ENCODE measurements around the gene OR6C2. TPM values are rescaled to one million over a fixed set of nuclear protein-coding genes. Genes with fewer than 3 reads are reported as not detected.
"Not testable (repeated sequence)": the region's sequence is repeated elsewhere in the genome, so short reads cannot be mapped to it uniquely, and the experiment has no call there.

The OR6C2 gene
- total RNA-seq, 1 experiment from 2014 or later, result not detected

- H3K27ac Mint-ChIP-seq (ENCODE audit: unreplicated experiment), result no peak overlapping the region
- H3K4me1 Mint-ChIP-seq (ENCODE audit: low read depth, unreplicated experiment), result no peaks in the 10 kb centered on the region
- BruUV-seq (replicated peaks), result no TSS peak
- TF ChIP-seq CTCF (IDR thresholded peaks at IDR 0.05; ENCODE audit: insufficient read depth in 1 of 2, low read depth in 1 of 2, low read length in 1 of 2, severe bottlenecking in 1 of 2, unreplicated experiment in 1 of 2), result no peak
- CTCF ChIA-PET, result no interaction called here
- intact Hi-C loops (cut with micrococcal nuclease; ENCODE audit: unreplicated experiment), result no loop called here
- Histone ChIP-seq H3K4me3 (ENCODE audit: low read depth, low read length) (no peak overlapping the region), H3K27me3 (replicated peaks; ENCODE audit: control insufficient read depth, insufficient read depth, low read length) (no peaks in the 10 kb centered on the region), H3K9me3 (no peaks in the 10 kb centered on the region), H3K36me3 (ENCODE audit: control insufficient read depth, insufficient read depth, low read length) (no peaks in the 10 kb centered on the region), H3K4me1 (no peaks in the 10 kb centered on the region)
- H3K4me3 Mint-ChIP-seq (ENCODE audit: unreplicated experiment), result no peak overlapping the region
- H3K27me3 Mint-ChIP-seq (ENCODE audit: insufficient read depth, unreplicated experiment), result no peaks in the 10 kb centered on the region
- H3K36me3 Mint-ChIP-seq (ENCODE audit: insufficient read depth, unreplicated experiment), result no peaks in the 10 kb centered on the region
- POLR2A ChIA-PET, result no interaction called here
- DNase-seq, result no peak
- H3K9me3 Mint-ChIP-seq (ENCODE audit: unreplicated experiment), result no peaks in the 10 kb centered on the region
These were observed 36.0 kb upstream of the OR6C2 start for GRCh38 chr12:55407866-55408265.

GRCh38 chr12:55409133-55409532 lies 34.7 kb upstream of the OR6C2 start:
- H3K36me3 Mint-ChIP-seq (ENCODE audit: insufficient read depth, unreplicated experiment); H3K4me1 Mint-ChIP-seq (ENCODE audit: low read depth, unreplicated experiment); H3K4me1 ChIP-seq; H3K27ac Mint-ChIP-seq (ENCODE audit: unreplicated experiment); H3K36me3 ChIP-seq (ENCODE audit: control insufficient read depth, insufficient read depth, low read length); H3K9me3 ChIP-seq; intact Hi-C loops (cut with micrococcal nuclease; ENCODE audit: unreplicated experiment); H3K9me3 Mint-ChIP-seq (ENCODE audit: unreplicated experiment); H3K27me3 Mint-ChIP-seq (ENCODE audit: insufficient read depth, unreplicated experiment); CTCF ChIA-PET; H3K4me3 Mint-ChIP-seq (ENCODE audit: unreplicated experiment); BruUV-seq (replicated peaks); H3K4me3 ChIP-seq (ENCODE audit: low read depth, low read length); POLR2A ChIA-PET; DNase-seq; H3K27me3 ChIP-seq (replicated peaks; ENCODE audit: control insufficient read depth, insufficient read depth, low read length): not testable (repeated sequence)

- DNase-seq; H3K27ac Mint-ChIP-seq (ENCODE audit: unreplicated experiment); H3K27me3 Mint-ChIP-seq (ENCODE audit: insufficient read depth, unreplicated experiment); BruUV-seq (replicated peaks); POLR2A ChIA-PET; H3K4me3 ChIP-seq (ENCODE audit: low read depth, low read length); H3K36me3 ChIP-seq (ENCODE audit: control insufficient read depth, insufficient read depth, low read length); H3K4me1 ChIP-seq; H3K36me3 Mint-ChIP-seq (ENCODE audit: insufficient read depth, unreplicated experiment); H3K27me3 ChIP-seq (replicated peaks; ENCODE audit: control insufficient read depth, insufficient read depth, low read length); H3K9me3 ChIP-seq; intact Hi-C loops (cut with micrococcal nuclease; ENCODE audit: unreplicated experiment); H3K4me1 Mint-ChIP-seq (ENCODE audit: low read depth, unreplicated experiment); H3K4me3 Mint-ChIP-seq (ENCODE audit: unreplicated experiment); CTCF ChIA-PET; H3K9me3 Mint-ChIP-seq (ENCODE audit: unreplicated experiment): not testable (repeated sequence)
These were observed 31.7 kb upstream of the OR6C2 start for GRCh38 chr12:55412138-55412537.

GRCh38 chr12:55413498-55414388 lies 30.1 kb upstream of the OR6C2 start:
- CTCF ChIA-PET; POLR2A ChIA-PET; H3K9me3 Mint-ChIP-seq (ENCODE audit: unreplicated experiment); DNase-seq; BruUV-seq (replicated peaks); H3K4me3 Mint-ChIP-seq (ENCODE audit: unreplicated experiment); intact Hi-C loops (cut with micrococcal nuclease; ENCODE audit: unreplicated experiment); H3K4me3 ChIP-seq (ENCODE audit: low read depth, low read length); H3K27me3 Mint-ChIP-seq (ENCODE audit: insufficient read depth, unreplicated experiment); H3K9me3 ChIP-seq; H3K4me1 ChIP-seq; H3K36me3 Mint-ChIP-seq (ENCODE audit: insufficient read depth, unreplicated experiment); H3K27ac Mint-ChIP-seq (ENCODE audit: unreplicated experiment); H3K4me1 Mint-ChIP-seq (ENCODE audit: low read depth, unreplicated experiment); H3K36me3 ChIP-seq (ENCODE audit: control insufficient read depth, insufficient read depth, low read length); H3K27me3 ChIP-seq (replicated peaks; ENCODE audit: control insufficient read depth, insufficient read depth, low read length): not testable (repeated sequence)

- intact Hi-C loops (cut with micrococcal nuclease; ENCODE audit: unreplicated experiment); H3K27me3 Mint-ChIP-seq (ENCODE audit: insufficient read depth, unreplicated experiment); H3K9me3 ChIP-seq; H3K4me3 Mint-ChIP-seq (ENCODE audit: unreplicated experiment); H3K4me3 ChIP-seq (ENCODE audit: low read depth, low read length); DNase-seq; H3K9me3 Mint-ChIP-seq (ENCODE audit: unreplicated experiment); POLR2A ChIA-PET; H3K4me1 Mint-ChIP-seq (ENCODE audit: low read depth, unreplicated experiment); H3K4me1 ChIP-seq; BruUV-seq (replicated peaks); CTCF ChIA-PET; H3K36me3 ChIP-seq (ENCODE audit: control insufficient read depth, insufficient read depth, low read length); H3K27ac Mint-ChIP-seq (ENCODE audit: unreplicated experiment); H3K36me3 Mint-ChIP-seq (ENCODE audit: insufficient read depth, unreplicated experiment); H3K27me3 ChIP-seq (replicated peaks; ENCODE audit: control insufficient read depth, insufficient read depth, low read length): not testable (repeated sequence)
These were observed 29.5 kb upstream of the OR6C2 start for GRCh38 chr12:55414396-55414823.

GRCh38 chr12:55414889-55415288 lies 29.0 kb upstream of the OR6C2 start:
- H3K4me1 Mint-ChIP-seq (ENCODE audit: low read depth, unreplicated experiment); H3K4me1 ChIP-seq; H3K27me3 Mint-ChIP-seq (ENCODE audit: insufficient read depth, unreplicated experiment); H3K36me3 ChIP-seq (ENCODE audit: control insufficient read depth, insufficient read depth, low read length); DNase-seq; H3K4me3 ChIP-seq (ENCODE audit: low read depth, low read length); H3K9me3 Mint-ChIP-seq (ENCODE audit: unreplicated experiment); H3K4me3 Mint-ChIP-seq (ENCODE audit: unreplicated experiment); POLR2A ChIA-PET; CTCF ChIA-PET; H3K27me3 ChIP-seq (replicated peaks; ENCODE audit: control insufficient read depth, insufficient read depth, low read length); BruUV-seq (replicated peaks); H3K36me3 Mint-ChIP-seq (ENCODE audit: insufficient read depth, unreplicated experiment); intact Hi-C loops (cut with micrococcal nuclease; ENCODE audit: unreplicated experiment); H3K27ac Mint-ChIP-seq (ENCODE audit: unreplicated experiment); H3K9me3 ChIP-seq: not testable (repeated sequence)
